MM.1S (cell line): ENCODE results near the gene BMP4.

Experiments used
- DNase-seq: peaks from one replicate; pipeline ENCODE4 v3.0.0-alpha.2; 2015
- H2AFZ ChIP-seq: fragments of 300-600 bp; sonication (generic); 2 replicates; pipeline ENCODE4 v1.6.0; 2016; ENCODE audit warnings: antibody characterized with exemption, low read length
- H3F3A ChIP-seq: fragments of 300-600 bp; sonication (generic); 2 replicates; pipeline ENCODE4 v1.6.1; 2016; ENCODE audit warnings: mild to moderate bottlenecking, antibody characterized with exemption, low read length, moderate library complexity, mixed read lengths; ENCODE audit not compliant: insufficient read depth
- H3K27ac ChIP-seq: fragments of 300-600 bp; sonication (generic); 2 replicates; pipeline ENCODE4 v1.5.1; 2016; ENCODE audit warnings: mild to moderate bottlenecking, low read length
- H3K27me3 ChIP-seq: fragments of 300-600 bp; sonication (generic); replicated peaks from 2 replicates; pipeline ENCODE4 v1.6.0; 2016; ENCODE audit warnings: low read length; ENCODE audit not compliant: insufficient read depth
- H3K36me3 ChIP-seq: fragments of 300-600 bp; sonication (generic); replicated peaks from 2 replicates; pipeline ENCODE4 v1.6.1; 2016; ENCODE audit warnings: mild to moderate bottlenecking, low read length, mixed read lengths; ENCODE audit not compliant: insufficient read depth
- H3K4me1 ChIP-seq: fragments of 300-600 bp; sonication (generic); 2 replicates; pipeline ENCODE4 v1.6.1; 2016; ENCODE audit warnings: low read length, mixed read lengths
- H3K4me2 ChIP-seq: fragments of 300-600 bp; sonication (generic); 2 replicates; pipeline ENCODE4 v1.6.0; 2016; ENCODE audit warnings: low read depth, low read length
- H3K4me3 ChIP-seq: fragments of 300-600 bp; sonication (generic); 2 replicates; pipeline ENCODE4 v1.5.1; 2016; ENCODE audit warnings: low read length, mixed read lengths
- H3K79me2 ChIP-seq: fragments of 300-600 bp; sonication (generic); 2 replicates; pipeline ENCODE4 v1.6.1; 2016; ENCODE audit warnings: mixed run types, low read length, mixed read lengths
- H3K9ac ChIP-seq: fragments of 300-600 bp; sonication (generic); 2 replicates; pipeline ENCODE4 v1.6.1; 2016; ENCODE audit warnings: low read length, mixed read lengths
- H3K9me2 ChIP-seq: fragments of 300-600 bp; sonication (generic); replicated peaks from 2 replicates; pipeline ENCODE4 v1.6.1; 2016; ENCODE audit warnings: mild to moderate bottlenecking, low read length, mixed read lengths; ENCODE audit not compliant: insufficient read depth
- H3K9me3 ChIP-seq: fragments of 300-600 bp; sonication (generic); replicated peaks from 2 replicates; pipeline ENCODE4 v1.6.1; 2016; ENCODE audit warnings: mild to moderate bottlenecking, low read length, mixed read lengths; ENCODE audit not compliant: insufficient read depth
- H4K20me1 ChIP-seq: fragments of 300-600 bp; sonication (generic); 2 replicates; pipeline ENCODE4 v1.6.1; 2016; ENCODE audit warnings: mild to moderate bottlenecking, low read length, moderate library complexity, mixed read lengths; ENCODE audit not compliant: insufficient read depth
- EZH2 ChIP-seq: fragments of 300-600 bp; sonication (generic); optimal IDR thresholded peaks from 2 replicates; pipeline ENCODE3; 2017; ENCODE audit warnings: low read depth, mild to moderate bottlenecking, antibody characterized with exemption, low read length, mixed read lengths
- EZH2phosphoT487 ChIP-seq: fragments of 300-600 bp; sonication (generic); IDR thresholded peaks from 2 replicates; pipeline ENCODE4 v1.6.1; 2018; ENCODE audit warnings: antibody characterized with exemption, low read length
- TF ChIP-seq, protein P1 (sequence below): fragments of 300-600 bp; sonication (generic); IDR thresholded peaks from 2 replicates; pipeline ENCODE4 v1.5.1; 2016; ENCODE audit warnings: antibody characterized with exemption, low read length, mixed read lengths

Gene BMP4

DNA sequence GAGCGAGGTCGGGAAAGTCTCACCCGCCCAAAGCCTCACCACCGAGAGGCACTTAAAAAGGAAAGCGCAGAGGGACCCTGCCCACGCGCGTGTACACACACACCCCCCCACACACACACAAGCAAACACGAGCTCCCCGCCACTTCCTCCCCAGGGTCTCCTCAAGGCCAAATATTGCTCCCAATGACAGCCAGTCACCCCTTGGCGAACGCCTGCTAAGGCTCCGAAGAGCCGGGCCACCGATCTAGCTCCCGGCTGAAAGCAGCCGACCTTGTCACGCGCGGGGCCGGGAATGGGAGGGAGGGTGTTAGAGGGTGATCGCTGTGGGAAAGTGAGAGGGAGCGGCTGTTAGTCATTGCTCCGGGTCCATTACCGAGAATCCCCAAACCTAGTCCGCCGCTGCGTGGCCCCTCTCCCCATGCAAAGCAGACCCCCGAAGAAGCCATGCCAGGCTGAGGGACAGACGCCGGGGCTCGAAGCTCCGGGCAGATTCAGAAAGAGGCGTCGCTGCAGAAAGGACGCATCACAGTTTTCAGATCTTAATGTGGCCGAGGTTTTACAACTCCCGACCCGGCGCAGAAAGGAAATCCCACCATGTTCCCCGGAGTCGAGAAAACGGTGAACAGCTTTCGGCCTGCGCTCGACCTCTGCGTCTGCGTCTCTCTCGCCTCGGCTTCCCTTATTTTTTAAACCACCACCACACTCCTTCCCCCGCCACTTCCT lies 2.6 kb downstream of the BMP4 start:
- Histone ChIP-seq H3K4me3 (peak overlapping the region; percentile 56), H3K4me2 (peak overlapping the region; percentile 78), H3F3A (no peaks in the 10 kb centered on the region), H3K27me3 (no peaks in the 10 kb centered on the region), H3K4me1 (no peaks in the 10 kb centered on the region), H4K20me1 (no peaks in the 10 kb centered on the region), H2AFZ (peak overlapping the region; percentile 65), H3K9me2 (no peaks in the 10 kb centered on the region), H3K9ac (no peak overlapping the region), H3K9me3 (no peaks in the 10 kb centered on the region), H3K79me2 (no peaks in the 10 kb centered on the region), H3K36me3 (no peaks in the 10 kb centered on the region), H3K27ac (no peak overlapping the region)
- TF ChIP-seq EZH2phosphoT487 (no peak), EZH2 (no peak)
- TF ChIP-seq, protein P1, sequence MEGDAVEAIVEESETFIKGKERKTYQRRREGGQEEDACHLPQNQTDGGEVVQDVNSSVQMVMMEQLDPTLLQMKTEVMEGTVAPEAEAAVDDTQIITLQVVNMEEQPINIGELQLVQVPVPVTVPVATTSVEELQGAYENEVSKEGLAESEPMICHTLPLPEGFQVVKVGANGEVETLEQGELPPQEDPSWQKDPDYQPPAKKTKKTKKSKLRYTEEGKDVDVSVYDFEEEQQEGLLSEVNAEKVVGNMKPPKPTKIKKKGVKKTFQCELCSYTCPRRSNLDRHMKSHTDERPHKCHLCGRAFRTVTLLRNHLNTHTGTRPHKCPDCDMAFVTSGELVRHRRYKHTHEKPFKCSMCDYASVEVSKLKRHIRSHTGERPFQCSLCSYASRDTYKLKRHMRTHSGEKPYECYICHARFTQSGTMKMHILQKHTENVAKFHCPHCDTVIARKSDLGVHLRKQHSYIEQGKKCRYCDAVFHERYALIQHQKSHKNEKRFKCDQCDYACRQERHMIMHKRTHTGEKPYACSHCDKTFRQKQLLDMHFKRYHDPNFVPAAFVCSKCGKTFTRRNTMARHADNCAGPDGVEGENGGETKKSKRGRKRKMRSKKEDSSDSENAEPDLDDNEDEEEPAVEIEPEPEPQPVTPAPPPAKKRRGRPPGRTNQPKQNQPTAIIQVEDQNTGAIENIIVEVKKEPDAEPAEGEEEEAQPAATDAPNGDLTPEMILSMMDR: no peak
- DNase-seq: no peak

DNA sequence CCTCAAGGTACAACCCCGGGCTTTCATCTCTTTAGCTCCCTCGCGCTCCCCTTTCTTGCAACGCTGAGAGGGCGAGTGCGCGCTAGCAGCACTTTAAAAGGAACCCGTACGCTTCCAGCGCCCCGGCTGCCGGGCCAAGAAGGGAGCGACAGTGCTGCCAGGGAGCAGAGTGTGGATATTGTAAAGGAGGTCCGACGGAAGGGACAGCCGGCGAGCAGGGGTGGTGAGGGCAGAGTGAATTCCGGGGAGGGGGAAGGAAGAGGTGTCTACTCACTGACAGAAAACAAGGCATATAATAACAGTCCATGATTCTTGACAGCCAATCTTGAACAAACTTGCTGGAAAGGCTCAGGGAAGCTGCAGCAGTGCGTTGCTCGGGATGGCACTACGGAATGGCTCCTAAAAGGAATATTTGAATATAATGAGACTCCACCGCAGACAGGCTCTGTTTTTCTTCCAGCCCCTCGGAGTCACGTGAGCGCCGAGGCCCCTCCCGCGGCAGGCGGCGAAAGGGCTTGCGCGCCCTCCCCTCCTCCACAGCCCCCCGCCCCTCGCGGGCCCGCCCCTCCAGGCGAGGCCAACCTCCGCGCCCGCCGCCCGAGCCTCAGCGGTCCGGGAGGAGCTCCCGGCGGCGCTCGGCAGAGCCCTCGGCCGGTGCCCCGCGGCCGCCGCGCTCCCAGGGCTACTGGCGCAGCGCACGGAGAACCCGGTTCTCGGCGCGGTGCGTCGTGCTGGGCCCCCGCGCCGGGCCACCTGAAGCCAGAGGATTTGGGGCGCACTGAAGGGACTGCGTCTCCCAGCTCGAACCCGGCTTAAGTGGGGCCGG lies 3.4 kb downstream of the BMP4 start:
- no peaks in the 10 kb centered on the region for H4K20me1 ChIP-seq
- H2AFZ ChIP-seq: peak overlapping the region; percentile 65
- no peaks in the 10 kb centered on the region for H3K79me2 ChIP-seq
- H3K36me3 ChIP-seq: no peaks in the 10 kb centered on the region
- no peak overlapping the region for H3K9ac ChIP-seq
- H3K27ac ChIP-seq: no peak overlapping the region
- no peaks in the 10 kb centered on the region for H3K9me2 ChIP-seq
- no peaks in the 10 kb centered on the region for H3F3A ChIP-seq
- H3K4me1 ChIP-seq: no peaks in the 10 kb centered on the region
- no peaks in the 10 kb centered on the region for H3K27me3 ChIP-seq
- TF ChIP-seq EZH2 (no peak), EZH2phosphoT487 (no peak)
- TF ChIP-seq, protein P1: no peak
- peak overlapping the region; percentile 56 for H3K4me3 ChIP-seq
- peak overlapping the region; percentile 78 for H3K4me2 ChIP-seq
- peak; percentile 49 for DNase-seq
- no peaks in the 10 kb centered on the region for H3K9me3 ChIP-seq

DNA sequence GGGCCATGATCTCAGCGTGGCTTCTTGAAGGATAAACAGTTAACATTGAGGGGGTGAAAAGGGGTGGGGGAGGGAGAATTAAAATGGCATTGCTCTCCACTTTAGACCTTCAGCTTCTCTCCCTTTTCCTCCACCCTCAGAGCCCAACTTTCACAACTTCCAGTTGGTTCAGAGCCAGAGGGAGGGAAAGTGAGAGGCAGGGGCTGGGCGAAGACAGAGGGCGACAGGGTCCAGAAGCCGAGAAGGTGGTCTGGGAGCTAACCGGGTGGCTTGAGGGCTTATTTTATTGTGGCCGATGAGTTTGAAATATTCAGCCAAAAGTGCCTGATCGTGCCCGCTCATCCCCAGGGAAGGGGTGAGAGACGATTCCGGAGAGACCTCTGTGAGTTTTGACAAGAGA lies 4.1 kb downstream of the BMP4 start:
- H4K20me1 ChIP-seq: no peaks in the 10 kb centered on the region
- no peak for DNase-seq
- TF ChIP-seq EZH2 (no peak), EZH2phosphoT487 (no peak)
- TF ChIP-seq, protein P1: no peak
- no peak overlapping the region for H3K9ac ChIP-seq
- H2AFZ ChIP-seq: no peak overlapping the region
- H3K4me1 ChIP-seq: no peaks in the 10 kb centered on the region
- no peaks in the 10 kb centered on the region for H3F3A ChIP-seq
- H3K9me2 ChIP-seq: no peaks in the 10 kb centered on the region
- H3K4me2 ChIP-seq: no peak overlapping the region
- H3K4me3 ChIP-seq: no peak overlapping the region
- no peaks in the 10 kb centered on the region for H3K9me3 ChIP-seq
- H3K79me2 ChIP-seq: no peaks in the 10 kb centered on the region
- H3K27me3 ChIP-seq: no peaks in the 10 kb centered on the region
- H3K27ac ChIP-seq: no peak overlapping the region
- H3K36me3 ChIP-seq: no peaks in the 10 kb centered on the region
